Measurements from ENCODE around the gene E2F2. TPM values are rescaled to one million over a fixed set of nuclear protein-coding genes. Genes with fewer than 3 reads are reported as not detected.

The E2F2 gene
- total and polyA plus RNA-seq, 2 experiments from 2014 or later: 0.78 to 3.4 TPM

DNA sequence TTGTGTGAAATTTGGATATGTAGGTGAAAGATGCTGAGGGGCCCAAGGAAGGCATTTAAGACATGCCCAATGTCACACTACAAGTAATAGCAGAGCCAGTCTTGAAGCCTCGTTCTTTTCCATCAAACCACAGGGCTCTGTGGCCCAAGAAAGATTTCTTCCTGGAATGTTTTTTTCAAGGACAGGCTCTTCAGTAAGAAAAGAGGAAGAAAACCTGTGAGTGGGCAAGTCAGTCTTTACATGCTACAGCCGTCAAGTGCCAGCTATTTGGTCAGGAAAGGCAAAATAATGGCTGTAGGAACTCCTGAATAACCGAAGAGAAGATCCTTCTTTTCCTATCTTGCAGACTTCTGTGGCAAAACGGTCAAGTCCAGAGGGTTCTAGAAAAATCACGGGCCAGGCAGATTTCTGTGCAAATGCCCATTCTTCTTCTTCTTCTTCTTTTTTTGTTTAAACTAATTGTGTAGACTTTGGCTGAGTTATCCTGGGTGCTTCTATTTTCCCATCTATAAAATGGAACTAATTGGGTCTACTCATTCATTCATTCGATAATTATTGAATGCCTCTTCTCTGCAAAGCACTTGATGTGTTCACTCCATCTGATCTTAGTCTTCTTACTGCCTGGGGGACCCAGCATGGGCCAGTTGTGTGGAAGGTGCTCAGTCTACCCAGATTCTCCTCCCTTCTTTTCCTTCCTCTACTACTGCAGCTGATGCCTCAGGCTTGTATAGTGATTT is 30.2 kb upstream of the E2F2 start:
- H3K36me3 ChIP-seq (ENCODE audit: insufficient read depth): peaks cover 4% of the 10 kb centered on the region; the same call in 1 of the 2 replicates
- TF ChIP-seq STAT1 (IDR thresholded peaks at IDR 0.05; ENCODE audit: unreplicated experiment): no peak
- TF ChIP-seq CREB1 (CRISPR knock-in tag; IDR thresholded peaks at IDR 0.05; ENCODE audit: low read depth): no peak
- TF ChIP-seq POLR2AphosphoS5 (IDR thresholded peaks at IDR 0.05; ENCODE audit: low read depth): no peak
- no peak for TF ChIP-seq ZNF114 (CRISPR knock-in tag; IDR thresholded peaks at IDR 0.05)
- TF ChIP-seq, protein P1, sequence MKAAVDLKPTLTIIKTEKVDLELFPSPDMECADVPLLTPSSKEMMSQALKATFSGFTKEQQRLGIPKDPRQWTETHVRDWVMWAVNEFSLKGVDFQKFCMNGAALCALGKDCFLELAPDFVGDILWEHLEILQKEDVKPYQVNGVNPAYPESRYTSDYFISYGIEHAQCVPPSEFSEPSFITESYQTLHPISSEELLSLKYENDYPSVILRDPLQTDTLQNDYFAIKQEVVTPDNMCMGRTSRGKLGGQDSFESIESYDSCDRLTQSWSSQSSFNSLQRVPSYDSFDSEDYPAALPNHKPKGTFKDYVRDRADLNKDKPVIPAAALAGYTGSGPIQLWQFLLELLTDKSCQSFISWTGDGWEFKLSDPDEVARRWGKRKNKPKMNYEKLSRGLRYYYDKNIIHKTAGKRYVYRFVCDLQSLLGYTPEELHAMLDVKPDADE (IDR thresholded peaks at IDR 0.05): no peak
- no peak for TF ChIP-seq NANOG (IDR thresholded peaks at IDR 0.05; ENCODE audit: borderline replicate concordance)
- TF ChIP-seq JUNB (IDR thresholded peaks at IDR 0.05; ENCODE audit: unreplicated experiment): no peak
- no peak for TF ChIP-seq EZH2 (IDR thresholded peaks at IDR 0.05; ENCODE audit: low read depth, unreplicated experiment)
- TF ChIP-seq, protein P2, sequence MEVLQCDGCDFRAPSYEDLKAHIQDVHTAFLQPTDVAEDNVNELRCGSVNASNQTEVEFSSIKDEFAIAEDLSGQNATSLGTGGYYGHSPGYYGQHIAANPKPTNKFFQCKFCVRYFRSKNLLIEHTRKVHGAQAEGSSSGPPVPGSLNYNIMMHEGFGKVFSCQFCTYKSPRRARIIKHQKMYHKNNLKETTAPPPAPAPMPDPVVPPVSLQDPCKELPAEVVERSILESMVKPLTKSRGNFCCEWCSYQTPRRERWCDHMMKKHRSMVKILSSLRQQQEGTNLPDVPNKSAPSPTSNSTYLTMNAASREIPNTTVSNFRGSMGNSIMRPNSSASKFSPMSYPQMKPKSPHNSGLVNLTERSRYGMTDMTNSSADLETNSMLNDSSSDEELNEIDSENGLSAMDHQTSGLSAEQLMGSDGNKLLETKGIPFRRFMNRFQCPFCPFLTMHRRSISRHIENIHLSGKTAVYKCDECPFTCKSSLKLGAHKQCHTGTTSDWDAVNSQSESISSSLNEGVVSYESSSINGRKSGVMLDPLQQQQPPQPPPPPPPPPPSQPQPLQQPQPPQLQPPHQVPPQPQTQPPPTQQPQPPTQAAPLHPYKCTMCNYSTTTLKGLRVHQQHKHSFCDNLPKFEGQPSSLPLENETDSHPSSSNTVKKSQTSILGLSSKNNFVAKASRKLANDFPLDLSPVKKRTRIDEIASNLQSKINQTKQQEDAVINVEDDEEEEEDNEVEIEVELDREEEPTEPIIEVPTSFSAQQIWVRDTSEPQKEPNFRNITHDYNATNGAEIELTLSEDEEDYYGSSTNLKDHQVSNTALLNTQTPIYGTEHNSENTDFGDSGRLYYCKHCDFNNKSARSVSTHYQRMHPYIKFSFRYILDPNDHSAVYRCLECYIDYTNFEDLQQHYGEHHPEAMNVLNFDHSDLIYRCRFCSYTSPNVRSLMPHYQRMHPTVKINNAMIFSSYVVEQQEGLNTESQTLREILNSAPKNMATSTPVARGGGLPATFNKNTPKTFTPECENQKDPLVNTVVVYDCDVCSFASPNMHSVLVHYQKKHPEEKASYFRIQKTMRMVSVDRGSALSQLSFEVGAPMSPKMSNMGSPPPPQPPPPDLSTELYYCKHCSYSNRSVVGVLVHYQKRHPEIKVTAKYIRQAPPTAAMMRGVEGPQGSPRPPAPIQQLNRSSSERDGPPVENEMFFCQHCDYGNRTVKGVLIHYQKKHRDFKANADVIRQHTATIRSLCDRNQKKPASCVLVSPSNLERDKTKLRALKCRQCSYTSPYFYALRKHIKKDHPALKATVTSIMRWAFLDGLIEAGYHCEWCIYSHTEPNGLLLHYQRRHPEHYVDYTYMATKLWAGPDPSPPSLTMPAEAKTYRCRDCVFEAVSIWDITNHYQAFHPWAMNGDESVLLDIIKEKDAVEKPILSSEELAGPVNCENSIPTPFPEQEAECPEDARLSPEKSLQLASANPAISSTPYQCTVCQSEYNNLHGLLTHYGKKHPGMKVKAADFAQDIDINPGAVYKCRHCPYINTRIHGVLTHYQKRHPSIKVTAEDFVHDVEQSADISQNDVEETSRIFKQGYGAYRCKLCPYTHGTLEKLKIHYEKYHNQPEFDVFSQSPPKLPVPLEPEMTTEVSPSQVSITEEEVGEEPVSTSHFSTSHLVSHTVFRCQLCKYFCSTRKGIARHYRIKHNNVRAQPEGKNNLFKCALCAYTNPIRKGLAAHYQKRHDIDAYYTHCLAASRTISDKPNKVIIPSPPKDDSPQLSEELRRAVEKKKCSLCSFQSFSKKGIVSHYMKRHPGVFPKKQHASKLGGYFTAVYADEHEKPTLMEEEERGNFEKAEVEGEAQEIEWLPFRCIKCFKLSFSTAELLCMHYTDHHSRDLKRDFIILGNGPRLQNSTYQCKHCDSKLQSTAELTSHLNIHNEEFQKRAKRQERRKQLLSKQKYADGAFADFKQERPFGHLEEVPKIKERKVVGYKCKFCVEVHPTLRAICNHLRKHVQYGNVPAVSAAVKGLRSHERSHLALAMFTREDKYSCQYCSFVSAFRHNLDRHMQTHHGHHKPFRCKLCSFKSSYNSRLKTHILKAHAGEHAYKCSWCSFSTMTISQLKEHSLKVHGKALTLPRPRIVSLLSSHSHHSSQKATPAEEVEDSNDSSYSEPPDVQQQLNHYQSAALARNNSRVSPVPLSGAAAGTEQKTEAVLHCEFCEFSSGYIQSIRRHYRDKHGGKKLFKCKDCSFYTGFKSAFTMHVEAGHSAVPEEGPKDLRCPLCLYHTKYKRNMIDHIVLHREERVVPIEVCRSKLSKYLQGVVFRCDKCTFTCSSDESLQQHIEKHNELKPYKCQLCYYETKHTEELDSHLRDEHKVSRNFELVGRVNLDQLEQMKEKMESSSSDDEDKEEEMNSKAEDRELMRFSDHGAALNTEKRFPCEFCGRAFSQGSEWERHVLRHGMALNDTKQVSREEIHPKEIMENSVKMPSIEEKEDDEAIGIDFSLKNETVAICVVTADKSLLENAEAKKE (CRISPR knock-in tag; IDR thresholded peaks at IDR 0.05): no peak
- TF ChIP-seq, protein P3, sequence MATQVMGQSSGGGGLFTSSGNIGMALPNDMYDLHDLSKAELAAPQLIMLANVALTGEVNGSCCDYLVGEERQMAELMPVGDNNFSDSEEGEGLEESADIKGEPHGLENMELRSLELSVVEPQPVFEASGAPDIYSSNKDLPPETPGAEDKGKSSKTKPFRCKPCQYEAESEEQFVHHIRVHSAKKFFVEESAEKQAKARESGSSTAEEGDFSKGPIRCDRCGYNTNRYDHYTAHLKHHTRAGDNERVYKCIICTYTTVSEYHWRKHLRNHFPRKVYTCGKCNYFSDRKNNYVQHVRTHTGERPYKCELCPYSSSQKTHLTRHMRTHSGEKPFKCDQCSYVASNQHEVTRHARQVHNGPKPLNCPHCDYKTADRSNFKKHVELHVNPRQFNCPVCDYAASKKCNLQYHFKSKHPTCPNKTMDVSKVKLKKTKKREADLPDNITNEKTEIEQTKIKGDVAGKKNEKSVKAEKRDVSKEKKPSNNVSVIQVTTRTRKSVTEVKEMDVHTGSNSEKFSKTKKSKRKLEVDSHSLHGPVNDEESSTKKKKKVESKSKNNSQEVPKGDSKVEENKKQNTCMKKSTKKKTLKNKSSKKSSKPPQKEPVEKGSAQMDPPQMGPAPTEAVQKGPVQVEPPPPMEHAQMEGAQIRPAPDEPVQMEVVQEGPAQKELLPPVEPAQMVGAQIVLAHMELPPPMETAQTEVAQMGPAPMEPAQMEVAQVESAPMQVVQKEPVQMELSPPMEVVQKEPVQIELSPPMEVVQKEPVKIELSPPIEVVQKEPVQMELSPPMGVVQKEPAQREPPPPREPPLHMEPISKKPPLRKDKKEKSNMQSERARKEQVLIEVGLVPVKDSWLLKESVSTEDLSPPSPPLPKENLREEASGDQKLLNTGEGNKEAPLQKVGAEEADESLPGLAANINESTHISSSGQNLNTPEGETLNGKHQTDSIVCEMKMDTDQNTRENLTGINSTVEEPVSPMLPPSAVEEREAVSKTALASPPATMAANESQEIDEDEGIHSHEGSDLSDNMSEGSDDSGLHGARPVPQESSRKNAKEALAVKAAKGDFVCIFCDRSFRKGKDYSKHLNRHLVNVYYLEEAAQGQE (IDR thresholded peaks at IDR 0.05; ENCODE audit: unreplicated experiment): no peak
- no peak for TF ChIP-seq ZNF331 (CRISPR knock-in tag; IDR thresholded peaks at IDR 0.05; ENCODE audit: low read depth)
- TF ChIP-seq EZH2phosphoT487 (IDR thresholded peaks at IDR 0.05; ENCODE audit: unreplicated experiment): no peak
- TF ChIP-seq, protein P4, sequence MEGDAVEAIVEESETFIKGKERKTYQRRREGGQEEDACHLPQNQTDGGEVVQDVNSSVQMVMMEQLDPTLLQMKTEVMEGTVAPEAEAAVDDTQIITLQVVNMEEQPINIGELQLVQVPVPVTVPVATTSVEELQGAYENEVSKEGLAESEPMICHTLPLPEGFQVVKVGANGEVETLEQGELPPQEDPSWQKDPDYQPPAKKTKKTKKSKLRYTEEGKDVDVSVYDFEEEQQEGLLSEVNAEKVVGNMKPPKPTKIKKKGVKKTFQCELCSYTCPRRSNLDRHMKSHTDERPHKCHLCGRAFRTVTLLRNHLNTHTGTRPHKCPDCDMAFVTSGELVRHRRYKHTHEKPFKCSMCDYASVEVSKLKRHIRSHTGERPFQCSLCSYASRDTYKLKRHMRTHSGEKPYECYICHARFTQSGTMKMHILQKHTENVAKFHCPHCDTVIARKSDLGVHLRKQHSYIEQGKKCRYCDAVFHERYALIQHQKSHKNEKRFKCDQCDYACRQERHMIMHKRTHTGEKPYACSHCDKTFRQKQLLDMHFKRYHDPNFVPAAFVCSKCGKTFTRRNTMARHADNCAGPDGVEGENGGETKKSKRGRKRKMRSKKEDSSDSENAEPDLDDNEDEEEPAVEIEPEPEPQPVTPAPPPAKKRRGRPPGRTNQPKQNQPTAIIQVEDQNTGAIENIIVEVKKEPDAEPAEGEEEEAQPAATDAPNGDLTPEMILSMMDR (conservative IDR thresholded peaks at IDR 0.05; ENCODE audit: low read depth in 2 of 2): no peak
- Mint-ChIP-seq H3K4me3 (no peak overlapping the region; the same call in 2 of the 3 replicates), H3K27ac (no peak overlapping the region), H3K9me3 (no peaks in the 10 kb centered on the region; the same call in 2 of the 3 replicates), H3K27me3 (ENCODE audit: insufficient read depth, low read depth, poor library complexity) (peaks cover 19% of the 10 kb centered on the region), H3K4me1 (peaks cover 64% of the 10 kb centered on the region), H3K36me3 (ENCODE audit: low read depth) (peaks cover 25% of the 10 kb centered on the region)
- H3K4me1 ChIP-seq (ENCODE audit: insufficient read depth): peaks cover 53% of the 10 kb centered on the region
- H3K27me3 ChIP-seq (ENCODE audit: insufficient read depth): peaks cover 38% of the 10 kb centered on the region
- peaks cover 5% of the 10 kb centered on the region for H4K20me1 ChIP-seq (replicated peaks; ENCODE audit: insufficient read depth)
- H3K79me2 ChIP-seq (replicated peaks; ENCODE audit: insufficient read depth): peaks cover 19% of the 10 kb centered on the region
- H3K4me2 ChIP-seq: peak overlapping the region; percentile 93
- no peaks in the 10 kb centered on the region for H3K9me2 ChIP-seq (ENCODE audit: insufficient read depth)
- H2AFZ ChIP-seq: no peak overlapping the region
- ATAC-seq: no peak
- peak overlapping the region; percentile 87; the same call in 1 of the 2 replicates for H3K4me3 ChIP-seq
- peaks cover 23% of the 10 kb centered on the region for H3F3A ChIP-seq (replicated peaks; ENCODE audit: low read depth)
- H3K27ac ChIP-seq (ENCODE audit: low read depth): peak overlapping the region; percentile 55; the same call in 1 of the 2 replicates
- DNase-seq (ENCODE audit: low spot score): no peak

Measured in GM23338 (cell line).